GM12872 (cell line): ENCODE data around the gene AIFM2.
A peak's percentile ranks its signal among the peaks of the same experiment; 100 is the strongest.

Experiments
- TF ChIP-seq, protein P1 (sequence below): IDR thresholded peaks from 3 replicates; pipeline ENCODE4 v1.5.1; 2011; ENCODE audit warnings: low read depth, mild to moderate bottlenecking, low read length, moderate library complexity; ENCODE audit not compliant: insufficient read depth

Gene AIFM2

GRCh38 chr10:70106958-70107791 lies 25.4 kb downstream of the AIFM2 start:
- TF ChIP-seq, protein P1, sequence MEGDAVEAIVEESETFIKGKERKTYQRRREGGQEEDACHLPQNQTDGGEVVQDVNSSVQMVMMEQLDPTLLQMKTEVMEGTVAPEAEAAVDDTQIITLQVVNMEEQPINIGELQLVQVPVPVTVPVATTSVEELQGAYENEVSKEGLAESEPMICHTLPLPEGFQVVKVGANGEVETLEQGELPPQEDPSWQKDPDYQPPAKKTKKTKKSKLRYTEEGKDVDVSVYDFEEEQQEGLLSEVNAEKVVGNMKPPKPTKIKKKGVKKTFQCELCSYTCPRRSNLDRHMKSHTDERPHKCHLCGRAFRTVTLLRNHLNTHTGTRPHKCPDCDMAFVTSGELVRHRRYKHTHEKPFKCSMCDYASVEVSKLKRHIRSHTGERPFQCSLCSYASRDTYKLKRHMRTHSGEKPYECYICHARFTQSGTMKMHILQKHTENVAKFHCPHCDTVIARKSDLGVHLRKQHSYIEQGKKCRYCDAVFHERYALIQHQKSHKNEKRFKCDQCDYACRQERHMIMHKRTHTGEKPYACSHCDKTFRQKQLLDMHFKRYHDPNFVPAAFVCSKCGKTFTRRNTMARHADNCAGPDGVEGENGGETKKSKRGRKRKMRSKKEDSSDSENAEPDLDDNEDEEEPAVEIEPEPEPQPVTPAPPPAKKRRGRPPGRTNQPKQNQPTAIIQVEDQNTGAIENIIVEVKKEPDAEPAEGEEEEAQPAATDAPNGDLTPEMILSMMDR = peak; percentile 71

- TF ChIP-seq, protein P1 = no peak
Observed at GRCh38 chr10:70101668-70102067, 31.0 kb downstream of the AIFM2 start.

DNA sequence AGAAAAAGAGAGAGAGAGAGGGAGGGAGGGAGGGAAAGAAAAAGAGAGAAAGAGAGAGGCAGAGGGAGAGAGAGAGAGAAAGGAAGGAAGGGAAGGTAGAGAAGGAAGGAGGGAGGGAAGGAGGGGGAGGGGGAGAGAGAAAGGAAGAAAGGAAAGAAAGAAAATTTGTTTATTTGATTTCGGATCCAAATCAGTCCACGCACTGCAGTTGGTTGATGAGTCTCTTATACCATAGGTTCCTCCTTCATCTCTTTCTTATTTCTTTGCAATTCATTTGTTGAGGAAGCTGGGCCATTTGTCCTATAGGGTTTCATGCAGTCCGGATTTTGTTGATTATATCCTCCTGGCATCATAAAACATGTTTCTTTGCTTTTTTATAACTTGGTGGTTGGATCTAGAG lies 34.4 kb downstream of the AIFM2 start:
- TF ChIP-seq, protein P1 = no peak

DNA sequence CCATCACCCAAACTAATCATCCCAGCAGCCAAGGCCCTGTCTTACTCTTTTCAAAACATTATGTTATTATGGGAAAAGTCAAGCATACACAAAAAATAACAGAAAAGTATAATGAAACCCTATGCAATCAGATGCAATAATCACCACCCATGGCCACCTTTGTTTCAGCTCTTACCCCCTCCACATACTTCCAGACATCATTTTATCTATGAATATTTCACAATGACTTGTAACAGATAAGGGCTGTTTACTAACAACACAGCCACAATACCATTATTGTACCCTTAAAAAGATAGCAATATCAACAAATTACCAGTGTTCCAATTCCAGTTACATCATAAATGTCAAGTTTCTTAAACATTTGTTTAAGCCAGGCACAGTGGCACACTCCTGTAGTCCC lies 35.2 kb downstream of the AIFM2 start:
- TF ChIP-seq, protein P1 = no peak

DNA sequence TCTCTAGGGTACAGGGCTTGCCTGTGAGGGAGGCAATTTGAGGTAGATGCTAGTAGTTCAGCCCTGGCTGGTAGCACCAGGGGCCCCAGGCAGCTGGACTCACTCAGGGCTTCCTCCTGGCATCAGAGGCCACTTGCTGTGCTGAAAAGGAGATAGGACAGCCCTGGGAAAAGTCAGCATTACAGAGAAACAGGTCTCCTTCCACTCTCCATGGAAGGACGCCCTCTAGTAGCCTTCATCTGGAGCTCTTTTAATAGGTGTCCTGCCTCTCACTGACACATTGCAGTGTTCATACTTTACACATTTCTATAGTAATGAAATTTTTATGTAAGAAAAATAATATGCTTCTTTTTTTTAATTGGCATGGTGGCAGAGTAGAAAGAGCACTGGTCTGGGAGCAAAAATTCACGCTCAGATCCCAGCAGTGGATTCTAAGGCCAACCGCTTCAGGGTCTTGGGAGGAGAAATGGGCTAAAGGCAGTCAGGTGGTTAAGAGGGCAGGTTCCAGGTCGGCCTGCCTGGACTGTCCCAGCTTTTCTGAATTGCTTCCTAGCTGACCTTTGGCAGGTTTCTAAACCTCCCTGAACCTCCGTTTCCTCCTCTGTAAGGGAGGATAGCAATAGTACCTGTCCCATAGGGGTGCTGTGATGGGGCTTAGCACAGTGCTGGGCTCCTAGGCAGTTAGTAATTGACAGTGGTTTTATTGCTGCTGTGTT lies 35.8 kb downstream of the AIFM2 start:
- TF ChIP-seq, protein P1 = no peak

DNA sequence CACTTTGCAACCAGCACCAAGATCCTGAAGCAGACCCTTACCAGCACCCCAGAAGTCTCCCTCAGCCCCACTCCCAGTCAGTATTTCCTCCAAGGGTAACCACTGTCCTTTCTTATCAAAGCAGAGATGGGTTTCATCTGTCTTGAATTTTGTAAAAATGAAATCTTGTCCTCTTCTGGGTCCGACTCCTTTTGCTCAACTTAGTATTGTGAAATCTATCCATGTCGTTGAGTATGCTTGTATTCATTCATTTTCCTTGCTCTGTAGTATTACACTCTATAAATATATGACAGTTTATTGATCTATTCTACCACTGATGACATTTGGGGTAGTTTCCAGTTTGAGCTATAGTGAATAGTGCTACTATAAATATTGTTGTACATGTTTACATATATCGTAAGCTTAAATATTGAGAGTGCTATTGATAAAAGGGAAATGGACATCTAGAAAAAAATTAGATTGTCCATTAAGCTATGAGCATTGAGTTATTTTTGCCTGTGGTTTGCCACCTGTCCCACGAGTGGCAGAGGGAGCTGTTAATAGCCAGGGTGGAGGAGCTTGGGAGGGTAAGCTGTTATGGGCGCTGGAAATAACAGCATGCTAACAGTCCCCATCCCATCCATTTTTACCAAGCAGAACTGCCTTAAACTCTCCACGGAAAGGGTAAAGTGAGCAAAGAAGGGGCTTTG lies 36.5 kb downstream of the AIFM2 start:
- TF ChIP-seq, protein P1 = no peak

DNA sequence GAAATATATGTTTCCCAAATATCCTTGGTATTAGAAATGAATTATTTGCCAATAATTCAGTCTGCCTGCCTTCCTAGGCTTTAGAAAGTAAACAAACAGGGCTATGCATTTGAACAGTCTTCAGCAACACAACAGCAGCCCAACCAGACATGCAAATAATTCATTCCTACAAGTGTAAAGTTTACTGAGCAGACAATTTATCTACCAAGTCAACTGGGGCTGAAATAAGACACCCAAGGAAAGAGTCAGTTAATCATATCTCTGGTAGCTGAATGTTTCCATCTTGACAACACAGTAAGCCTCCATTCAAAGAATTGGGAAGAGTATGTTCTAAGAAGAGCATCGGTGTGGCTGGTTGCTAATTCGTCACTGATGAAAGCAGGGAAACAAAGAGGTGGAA lies 38.4 kb downstream of the AIFM2 start:
- TF ChIP-seq, protein P1 = no peak
